GM19193 (cell line): ENCODE results near the gene TNNC1.

Experiments
- POLR2A ChIP-seq: IDR thresholded peaks from 4 replicates; pipeline ENCODE4 v1.6.1; 2011; ENCODE audit not compliant: insufficient read depth, insufficient read length; ENCODE audit errors: extremely low read depth

Gene TNNC1

DNA sequence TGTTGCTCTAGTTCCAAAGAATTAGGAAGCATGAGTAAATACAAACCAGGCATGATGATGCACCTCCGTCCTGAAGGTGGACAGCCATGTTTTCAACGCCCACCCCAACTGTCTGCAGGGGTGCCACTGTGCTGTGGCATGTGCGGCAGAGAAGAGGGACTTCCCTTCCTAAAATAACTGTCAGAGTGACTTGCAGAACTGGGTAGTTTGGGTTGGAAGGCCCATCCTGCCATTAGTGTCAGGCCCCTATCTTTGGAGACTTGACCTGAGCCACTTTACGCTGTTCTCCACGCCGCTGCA, 23.9 kb upstream of the TNNC1 start:
- TF ChIP-seq POLR2A, result no peak

GRCh38 chr3:52477076-52477795, 23.4 kb upstream of the TNNC1 start:
- TF ChIP-seq POLR2A, result no peak

DNA sequence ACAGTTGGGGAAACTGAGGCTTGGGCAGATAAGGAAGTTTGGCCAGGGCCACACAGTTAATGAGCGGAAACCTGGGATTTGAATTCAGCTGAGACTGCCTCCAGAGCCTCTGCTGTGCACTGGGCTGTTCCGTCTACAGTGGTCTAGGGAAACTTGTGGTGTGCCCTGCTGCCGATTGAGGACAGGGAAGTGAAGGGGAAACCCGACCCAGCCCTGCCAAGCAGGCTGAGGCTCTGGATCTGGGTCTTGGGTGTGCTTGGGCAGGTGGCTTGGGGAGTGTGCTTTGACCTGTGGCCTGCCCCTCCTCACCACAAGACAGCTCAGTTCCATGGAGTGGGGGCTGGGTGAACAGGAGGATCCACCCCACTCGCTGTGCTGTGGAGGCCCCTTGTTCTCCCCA, 19.2 kb upstream of the TNNC1 start:
- no peak for TF ChIP-seq POLR2A

GRCh38 chr3:52472239-52473000, 18.6 kb upstream of the TNNC1 start:
- TF ChIP-seq POLR2A, result no peak

- no peak for TF ChIP-seq POLR2A
Observed at GRCh38 chr3:52471371-52472238, 17.8 kb upstream of the TNNC1 start.

GRCh38 chr3:52470920-52471319, 17.1 kb upstream of the TNNC1 start:
- TF ChIP-seq POLR2A, result no peak

- no peak for TF ChIP-seq POLR2A
Observed at GRCh38 chr3:52469001-52469400, 15.2 kb upstream of the TNNC1 start.

- TF ChIP-seq POLR2A, result no peak
Observed at GRCh38 chr3:52468336-52468735, 14.5 kb upstream of the TNNC1 start.

GRCh38 chr3:52463416-52463815, 9.6 kb upstream of the TNNC1 start:
- no peak for TF ChIP-seq POLR2A

- no peak for TF ChIP-seq POLR2A
Observed at GRCh38 chr3:52461874-52462273, 8.0 kb upstream of the TNNC1 start.

GRCh38 chr3:52458770-52459545, 5.1 kb upstream of the TNNC1 start:
- TF ChIP-seq POLR2A, result no peak

DNA sequence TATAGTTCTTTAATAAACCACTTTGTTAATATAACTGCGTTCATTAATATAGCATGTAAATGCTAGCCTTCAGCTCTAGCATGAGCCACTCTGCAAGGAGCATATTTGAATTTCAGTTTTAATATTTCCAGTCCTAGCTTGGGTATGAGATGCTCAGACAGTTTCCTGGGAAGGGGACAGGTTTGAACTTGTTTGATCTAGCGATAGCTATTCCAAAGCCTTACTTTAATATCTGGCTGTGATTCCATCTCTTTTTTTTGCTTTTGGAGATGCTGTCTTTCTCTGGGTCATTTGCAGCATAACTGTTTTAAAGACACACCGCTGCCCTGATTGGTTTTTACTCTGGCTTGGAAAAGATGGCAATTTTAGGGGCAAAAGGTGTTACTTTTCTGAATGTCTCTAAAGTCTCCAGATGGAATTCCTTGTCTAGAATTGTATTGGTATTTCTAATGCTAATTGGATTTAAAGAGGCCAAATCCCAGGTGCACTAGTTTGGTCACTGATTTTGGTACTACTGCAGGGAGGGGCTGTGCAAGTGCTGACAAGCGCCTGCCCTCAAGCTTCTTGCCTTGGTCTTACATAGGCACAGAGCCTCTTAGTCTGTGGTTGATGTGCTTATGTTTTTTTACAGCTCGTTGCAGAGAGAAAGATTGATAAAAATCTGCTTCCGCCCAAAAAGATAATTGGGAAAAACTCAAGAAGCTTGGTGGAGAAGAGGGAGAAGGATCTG, 4.4 kb upstream of the TNNC1 start:
- TF ChIP-seq POLR2A, result no peak

- TF ChIP-seq POLR2A, result no peak
Observed at GRCh38 chr3:52456800-52457183, 3.0 kb upstream of the TNNC1 start.

DNA sequence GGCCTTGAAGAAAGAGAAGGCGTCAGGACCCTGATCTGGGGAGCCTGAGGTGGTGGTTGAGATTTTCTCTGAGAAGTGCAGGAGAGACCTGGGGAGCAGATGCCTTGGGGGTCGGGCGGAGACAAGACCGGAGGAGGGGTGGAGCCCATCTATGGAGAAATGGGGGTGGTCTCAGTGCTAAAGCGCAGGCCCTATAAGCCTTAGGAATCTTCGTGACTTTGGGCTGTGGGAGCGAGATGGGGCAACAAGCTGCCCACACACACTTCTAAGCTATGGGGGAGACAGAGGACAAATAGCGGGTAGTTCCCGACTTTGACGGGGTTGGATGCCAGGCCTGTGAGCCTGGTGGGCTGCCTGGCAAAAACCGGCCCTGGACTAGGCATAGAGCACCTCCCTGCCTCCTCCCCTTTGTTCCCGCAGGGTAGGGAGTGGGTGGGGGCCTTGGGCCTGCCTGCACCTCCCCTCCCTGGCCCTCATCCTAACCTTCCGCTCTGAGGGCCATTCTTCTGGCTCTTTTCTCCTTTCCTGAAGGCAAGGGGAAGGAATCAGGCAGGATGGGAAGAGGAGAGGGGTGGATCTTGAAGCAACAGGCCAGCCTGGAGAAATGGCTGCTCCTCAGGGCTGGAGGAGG, 2.4 kb upstream of the TNNC1 start:
- no peak for TF ChIP-seq POLR2A
